HUDEP-2 (cell line): ENCODE data around the gene PNLDC1.

Experiments
- DNase-seq, 76 experiments: peaks; one replicate each; lab custom pipeline; 2025; ENCODE audit not compliant: unreplicated experiment in 76 of 76; lab: John Stamatoyannopoulos, UW

The PNLDC1 gene, protein sequence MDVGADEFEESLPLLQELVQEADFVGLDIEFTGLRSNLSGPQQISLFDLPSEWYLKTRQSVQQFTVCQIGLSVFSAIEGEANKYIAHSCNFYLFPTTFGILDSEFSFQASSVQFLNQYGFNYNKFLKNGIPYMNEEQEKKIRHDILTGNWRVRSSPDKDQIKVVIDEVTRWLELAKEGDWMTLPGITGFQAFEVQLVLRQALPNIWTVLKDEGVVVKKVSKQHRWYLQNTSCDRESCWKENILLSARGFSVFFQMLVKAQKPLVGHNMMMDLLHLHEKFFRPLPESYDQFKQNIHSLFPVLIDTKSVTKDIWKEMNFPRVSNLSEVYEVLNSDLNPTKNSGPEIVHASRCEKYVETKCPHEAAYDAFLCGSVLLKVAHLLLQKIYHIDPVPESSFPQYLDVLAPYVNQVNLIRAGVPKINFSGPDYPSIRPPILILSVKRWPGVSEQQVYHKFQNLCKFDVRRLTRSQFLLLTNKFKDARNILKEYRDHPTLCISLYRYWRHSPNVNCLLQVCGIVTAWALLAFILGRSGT

DNA sequence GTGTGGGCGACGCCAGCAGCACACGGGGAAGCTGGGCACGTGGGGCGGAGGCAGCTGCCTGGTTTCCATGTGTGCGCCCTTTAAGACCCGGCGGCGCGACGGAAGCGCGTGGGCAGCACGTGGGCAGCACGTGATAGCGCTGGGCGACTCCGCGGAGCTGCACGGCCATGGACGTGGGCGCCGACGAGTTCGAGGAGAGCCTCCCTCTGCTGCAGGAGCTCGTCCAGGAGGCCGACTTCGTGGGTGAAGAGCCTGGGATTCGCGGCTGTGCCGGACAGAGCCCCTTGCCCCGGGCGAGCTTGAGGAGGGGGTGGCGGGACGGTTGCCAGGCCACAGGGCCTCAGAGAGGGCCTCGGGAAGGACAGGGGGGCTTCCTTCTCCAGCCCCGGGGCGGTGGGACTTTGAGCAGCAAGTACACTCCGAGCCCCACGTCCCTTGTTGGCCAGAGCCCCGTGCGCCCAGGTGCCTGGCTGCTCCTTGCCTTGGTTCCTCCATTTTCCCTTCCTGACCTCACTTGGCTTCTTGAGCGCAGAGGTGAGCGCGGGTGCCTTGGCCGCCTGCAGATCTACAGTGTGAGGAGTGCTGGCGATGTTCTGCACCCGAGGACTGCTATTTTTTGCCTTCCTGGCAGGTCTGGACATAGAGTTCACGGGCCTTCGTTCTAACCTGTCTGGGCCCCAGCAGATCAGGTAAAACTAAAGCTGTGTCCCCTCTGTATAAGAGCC is at the start of gene PNLDC1:
TSS of gene PNLDC1 (plus strand) at position 136 of the 725 bp plus-strand sequence. CDS start at position 168, 32 bp downstream.
- DNase-seq, result no peak

DNA sequence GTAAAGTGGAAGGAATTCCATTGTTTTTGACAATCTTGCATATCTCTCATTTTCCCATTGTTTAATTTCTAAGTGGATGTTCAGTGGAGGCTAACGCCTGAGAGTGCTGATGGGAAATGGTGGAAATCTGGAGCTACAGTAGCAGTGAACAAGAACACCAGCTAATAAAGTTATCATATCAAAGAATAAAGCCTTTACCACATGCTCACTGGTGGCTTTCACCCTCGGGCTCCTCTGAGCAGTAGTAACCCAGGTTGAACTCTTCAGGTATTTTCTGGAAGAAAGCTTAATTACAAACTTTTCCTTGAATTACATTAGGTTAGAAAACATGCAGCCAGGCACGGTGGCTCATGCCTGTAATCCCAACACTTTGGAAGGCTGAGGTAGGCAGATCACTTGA is 48.6 kb upstream of the PNLDC1 start:
- DNase-seq, result no peak

DNA sequence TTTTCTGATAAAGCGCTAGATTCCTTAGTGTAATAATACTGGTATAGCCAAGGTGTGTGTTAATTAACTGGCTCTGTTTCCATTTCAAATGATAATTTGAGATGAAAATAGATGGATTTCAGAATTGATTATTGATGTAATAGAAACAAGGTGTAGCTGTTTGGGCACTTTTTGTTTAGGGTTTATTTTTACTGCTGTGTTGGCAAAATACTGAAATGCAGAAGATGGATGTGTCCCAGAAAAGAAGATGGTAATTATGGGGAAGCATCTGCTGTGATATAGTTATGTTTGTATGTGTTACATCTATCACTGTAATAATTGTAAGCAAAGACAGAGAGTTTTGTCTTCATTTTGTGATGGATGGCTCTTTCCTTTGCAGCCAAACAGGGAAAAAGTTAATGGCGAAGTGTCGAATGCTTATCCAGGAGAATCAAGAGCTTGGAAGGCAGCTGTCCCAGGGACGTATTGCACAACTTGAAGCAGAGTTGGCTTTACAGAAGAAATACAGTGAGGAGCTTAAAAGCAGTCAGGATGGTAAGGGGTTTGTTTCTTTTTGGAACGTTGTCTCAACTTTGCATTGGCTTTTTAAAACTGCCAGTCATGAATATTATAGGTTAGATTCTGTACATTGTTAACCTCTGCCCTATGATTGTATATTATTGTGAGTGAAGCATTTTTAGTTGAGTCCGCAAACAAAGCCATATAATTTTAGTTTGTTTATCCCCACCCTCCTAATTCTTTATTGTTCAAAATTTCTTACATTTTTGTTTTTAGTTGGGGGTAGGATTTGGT is 46.8 kb upstream of the PNLDC1 start:
- DNase-seq, result no peak

DNA sequence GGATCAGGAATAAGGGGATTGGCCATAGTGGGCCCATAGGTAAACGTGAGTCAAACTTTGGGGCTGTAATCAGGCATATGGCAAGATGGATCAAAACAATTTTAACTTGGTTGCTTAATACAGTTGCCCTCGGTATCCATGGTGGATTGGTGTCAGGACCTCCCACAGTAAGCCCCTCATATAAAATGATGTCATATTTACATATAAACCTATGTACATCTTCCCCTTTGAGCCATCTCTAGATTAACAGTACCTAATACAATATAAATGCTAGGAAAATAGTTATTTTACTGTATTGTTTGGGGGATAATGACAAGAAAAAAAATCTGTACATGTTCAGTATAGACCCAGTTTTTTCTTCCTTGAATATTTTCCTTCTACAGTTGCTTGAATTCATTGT is 45.7 kb upstream of the PNLDC1 start:
- DNase-seq, result no peak

DNA sequence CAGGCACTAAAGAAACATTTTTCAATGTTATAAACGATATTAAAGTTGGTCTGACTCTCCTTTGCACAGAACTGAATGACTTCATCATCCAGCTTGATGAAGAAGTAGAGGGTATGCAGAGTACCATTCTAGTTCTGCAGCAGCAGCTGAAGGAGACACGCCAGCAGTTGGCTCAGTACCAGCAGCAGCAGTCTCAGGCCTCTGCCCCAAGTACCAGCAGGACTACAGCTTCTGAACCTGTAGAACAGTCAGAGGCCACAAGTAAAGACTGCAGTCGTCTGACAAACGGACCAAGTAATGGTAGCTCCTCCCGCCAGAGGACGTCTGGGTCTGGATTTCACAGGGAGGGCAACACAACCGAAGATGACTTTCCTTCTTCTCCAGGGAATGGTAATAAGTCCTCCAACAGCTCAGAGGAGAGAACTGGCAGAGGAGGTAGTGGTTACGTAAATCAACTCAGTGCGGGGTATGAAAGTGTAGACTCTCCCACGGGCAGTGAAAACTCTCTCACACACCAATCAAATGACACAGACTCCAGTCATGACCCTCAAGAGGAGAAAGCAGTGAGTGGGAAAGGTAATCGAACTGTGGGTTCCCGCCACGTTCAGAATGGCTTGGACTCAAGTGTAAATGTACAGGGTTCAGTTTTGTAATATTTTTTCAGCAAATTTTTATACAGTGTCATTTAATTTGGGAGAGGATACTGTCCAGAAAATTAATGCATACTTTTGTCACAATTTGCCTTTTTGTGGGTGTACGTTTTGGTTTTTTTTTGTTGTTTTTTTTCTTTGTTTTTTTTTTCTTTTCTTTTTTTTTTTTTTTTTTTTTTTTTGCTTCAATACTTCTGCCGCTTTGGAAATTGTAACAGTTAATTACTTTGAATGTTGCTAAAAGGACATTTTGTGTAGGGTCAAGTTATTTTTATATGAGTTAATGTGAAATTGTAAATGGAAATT is 44.8 kb upstream of the PNLDC1 start:
- no peak for DNase-seq

DNA sequence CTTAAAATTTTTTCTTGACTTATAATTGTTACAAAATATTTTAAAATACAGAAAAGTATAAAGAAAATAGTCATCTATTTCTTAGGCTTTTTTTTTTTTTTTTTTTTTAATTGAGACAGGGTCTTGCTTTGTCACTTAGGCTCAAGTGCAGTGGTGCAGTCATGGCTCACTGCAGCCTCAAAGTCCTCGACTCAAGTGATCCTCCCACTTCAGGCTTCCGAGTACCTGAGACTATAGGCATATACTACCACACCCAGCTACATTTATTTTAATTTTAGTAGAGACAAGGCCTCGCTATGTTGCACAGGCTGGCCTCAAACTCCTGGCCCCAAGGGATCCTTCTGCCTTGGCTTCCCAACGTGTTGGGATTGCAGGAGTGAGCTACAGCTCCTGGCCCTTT is 43.6 kb upstream of the PNLDC1 start:
- no peak for DNase-seq

DNA sequence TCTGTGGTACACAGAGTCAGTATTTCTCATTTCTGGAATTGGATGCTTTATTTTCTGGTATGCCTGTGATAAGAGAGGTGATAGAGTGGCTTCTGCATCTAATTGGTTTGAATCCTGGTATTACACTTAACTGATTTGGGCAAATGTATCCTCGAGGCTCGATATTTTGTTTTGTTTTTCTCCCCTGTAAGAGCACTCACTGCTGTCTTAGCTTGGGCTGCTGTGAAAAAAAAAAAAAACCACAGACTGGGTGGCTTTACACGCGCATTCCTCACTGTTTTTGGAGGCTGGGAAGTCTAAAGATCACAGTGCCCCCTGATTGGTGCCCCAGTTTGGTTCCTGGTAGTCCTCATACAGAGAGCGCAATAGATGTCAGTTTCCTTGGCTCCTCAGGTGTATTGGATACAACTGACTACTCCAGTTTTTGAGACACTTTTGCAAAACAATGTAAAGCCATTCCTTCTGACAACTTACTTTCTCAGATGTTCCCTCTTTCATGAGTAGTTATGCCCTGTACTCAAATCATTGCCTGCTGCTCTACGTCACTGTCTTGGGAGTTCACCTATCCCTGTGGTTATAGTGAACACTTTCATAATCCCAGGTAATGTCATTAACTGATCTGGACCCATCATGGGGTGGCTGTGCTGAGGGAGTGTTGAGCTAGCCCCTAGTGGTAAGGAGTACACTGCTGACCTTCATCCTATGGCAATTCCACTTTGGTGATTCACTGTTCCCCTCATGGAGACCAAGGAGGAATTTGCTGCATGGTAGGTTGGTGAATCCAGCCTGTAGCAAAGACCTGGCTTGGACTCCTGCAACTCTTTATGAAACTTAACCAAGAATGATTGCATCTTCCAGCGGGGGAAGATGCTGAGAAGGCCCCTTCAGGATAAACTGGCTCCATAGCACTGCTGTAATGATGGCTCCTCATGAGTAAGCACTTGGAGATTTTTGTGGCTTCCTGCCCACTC is 41.8 kb upstream of the PNLDC1 start:
- no peak for DNase-seq

DNA sequence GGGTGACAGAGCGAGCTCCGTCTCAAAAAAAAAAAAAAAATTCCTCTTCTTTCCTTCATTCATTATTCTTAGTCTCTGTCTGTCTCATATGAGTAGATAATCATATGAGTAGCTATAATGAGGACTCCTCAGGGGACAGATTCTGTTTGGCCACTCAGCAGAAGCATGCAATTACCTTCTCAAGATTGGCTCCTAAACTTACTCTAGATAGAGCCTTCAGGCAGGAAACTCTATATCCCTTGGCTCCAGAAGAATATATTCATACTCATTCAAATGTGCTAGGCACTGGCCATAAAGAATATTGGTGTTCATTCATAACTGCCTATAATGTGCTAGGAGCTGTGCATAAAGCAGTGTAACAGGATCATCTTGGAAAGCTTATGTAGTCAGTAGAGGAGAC is 40.4 kb upstream of the PNLDC1 start:
- DNase-seq, result no peak

DNA sequence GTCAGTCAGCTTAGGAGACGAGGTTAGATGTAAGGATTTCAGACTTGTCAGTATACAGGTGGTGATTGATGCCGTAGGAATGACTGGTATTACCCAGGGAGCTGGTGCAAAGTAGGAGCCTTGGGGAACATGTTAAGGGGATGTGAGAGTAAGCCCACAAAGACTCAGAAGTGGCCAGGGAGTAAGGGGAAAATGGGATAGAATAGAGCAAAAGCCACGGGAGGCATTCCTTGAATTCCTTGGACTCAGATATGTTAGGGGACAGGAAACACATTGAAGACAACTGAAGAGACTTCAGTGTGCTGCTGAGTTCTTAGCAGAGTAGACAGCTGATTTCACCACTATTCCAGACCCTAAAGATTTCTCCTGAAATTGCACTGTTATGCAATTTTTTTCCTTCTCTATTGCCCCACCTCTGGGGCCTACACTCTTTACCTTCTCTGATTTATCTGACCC is 39.4 kb upstream of the PNLDC1 start:
- DNase-seq, result no peak

DNA sequence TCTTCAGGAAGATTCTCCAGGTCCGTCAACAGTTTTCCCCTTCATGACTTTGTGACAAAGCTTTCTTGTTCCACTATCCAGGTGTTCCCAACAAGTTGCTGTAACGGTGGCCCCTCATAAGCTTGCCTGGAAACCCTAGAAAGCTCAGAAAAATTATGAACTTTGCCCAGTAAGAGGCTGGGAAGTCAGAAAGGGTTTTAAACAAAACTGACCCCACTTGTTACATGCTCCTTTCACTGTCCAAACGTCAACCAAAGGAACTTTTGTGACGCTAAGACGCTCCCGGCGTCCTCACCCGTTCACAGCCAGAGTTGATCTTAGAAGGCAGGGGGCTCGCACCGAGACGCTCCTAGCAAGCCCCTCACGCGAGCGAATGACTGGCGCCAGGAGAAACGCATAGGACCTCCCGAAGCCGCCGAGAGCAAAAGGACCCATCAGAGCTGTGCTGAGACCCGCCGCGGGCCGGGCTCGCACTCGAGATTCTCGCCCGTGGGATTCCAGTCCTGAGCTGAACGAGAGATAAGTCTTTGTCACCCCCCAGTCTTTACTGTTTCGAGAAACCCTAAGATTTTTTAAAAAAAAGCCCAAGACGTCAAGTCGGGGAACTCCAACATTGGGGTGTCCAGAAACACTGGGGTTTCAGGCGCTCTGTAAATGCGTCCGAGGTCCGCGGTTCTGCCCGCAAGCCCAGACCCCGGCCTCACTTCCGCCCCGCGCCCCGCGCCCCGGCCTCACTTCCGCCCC is 38.8 kb upstream of the PNLDC1 start:
- DNase-seq, result peak in 9 of 76 experiments; percentile 13 to 83 (median 43)

DNA sequence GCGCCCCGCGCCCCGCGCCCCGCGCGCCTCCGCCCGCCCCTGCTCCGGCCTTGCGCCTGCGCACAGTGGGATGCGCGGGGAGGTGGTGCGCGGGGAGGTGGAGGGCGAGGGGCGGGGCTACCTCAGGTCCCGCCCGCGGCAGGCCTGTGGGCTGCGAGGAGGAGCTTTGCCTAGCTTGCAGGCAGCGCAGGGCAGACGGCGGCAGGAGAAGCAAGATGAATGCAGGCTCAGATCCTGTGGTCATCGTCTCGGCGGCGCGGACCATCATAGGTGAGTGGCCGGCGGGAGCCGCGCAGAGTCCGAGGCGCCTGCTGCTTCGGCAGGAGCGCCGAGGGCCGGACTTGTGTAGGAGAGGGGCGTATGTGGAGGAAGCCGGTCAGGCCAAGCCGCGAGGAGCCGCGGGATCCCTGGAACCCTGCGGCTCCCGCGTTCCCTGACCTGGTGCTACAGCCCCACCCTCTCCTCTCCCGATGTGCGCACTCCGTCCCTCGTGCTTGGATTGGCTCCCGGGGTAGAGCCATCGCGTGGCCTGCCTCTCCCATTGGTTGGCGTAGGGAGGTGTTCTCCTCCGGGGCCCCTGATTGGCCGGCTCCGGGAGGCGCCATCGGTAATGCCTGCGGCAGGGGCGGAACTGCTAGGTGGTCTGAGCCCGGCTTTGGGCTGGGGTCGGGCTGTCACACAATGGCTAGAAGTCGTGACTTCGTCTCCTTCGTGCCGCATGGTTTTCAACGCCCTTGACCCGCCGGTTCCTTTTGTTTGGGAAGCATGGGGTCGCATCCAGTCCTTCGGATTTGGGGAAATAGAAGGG is 38.0 kb upstream of the PNLDC1 start, which contains the start of gene ACAT2:
TSS of gene ACAT2 (plus strand) at position 173 of the 808 bp plus-strand sequence. CDS start at position 216, 43 bp downstream.
- peak; percentile 75 to 98 (median 96) for DNase-seq

DNA sequence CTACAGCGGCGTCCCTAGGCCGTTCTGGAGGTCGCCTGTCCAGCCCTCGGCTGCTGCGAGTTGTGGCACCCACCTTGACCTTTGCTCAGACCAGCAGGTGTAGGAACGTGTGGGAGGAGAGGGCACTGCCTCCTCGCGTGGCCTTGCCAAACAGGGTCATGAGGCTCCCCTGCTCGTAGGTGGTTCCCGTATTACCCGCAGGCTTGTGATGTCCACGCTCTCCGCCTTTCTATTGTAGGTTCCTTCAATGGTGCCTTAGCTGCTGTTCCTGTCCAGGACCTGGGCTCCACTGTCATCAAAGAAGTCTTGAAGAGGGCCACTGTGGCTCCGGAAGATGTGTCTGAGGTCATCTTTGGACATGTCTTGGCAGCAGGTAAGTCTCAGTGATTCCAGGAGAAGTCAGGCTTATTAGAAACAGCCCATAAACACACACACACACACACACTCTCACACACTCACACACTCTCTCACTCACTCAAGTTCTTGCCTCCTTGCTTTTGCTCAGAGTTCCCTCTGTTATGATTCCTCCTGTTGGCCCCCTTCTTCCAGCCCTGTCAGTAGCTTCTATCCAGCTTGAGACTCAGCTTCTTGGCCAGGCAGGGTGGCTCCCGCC is 37.3 kb upstream of the PNLDC1 start:
- DNase-seq, result peak in 16 of 76 experiments; percentile 14 to 51 (median 32)

DNA sequence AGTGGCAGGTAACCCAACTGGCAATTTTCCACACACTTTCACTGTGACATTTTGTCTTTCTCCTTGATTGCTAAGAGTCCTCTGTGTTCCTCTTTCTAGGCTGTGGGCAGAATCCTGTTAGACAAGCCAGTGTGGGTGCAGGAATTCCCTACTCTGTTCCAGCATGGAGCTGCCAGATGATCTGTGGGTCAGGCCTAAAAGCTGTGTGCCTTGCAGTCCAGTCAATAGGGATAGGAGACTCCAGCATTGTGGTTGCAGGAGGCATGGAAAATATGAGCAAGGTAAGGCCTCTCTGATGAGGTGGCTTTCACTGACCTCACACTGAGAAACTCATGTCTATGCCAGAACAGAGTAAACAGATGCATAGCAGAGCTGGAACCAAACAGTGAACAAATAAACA is 33.2 kb upstream of the PNLDC1 start:
- DNase-seq, result no peak

DNA sequence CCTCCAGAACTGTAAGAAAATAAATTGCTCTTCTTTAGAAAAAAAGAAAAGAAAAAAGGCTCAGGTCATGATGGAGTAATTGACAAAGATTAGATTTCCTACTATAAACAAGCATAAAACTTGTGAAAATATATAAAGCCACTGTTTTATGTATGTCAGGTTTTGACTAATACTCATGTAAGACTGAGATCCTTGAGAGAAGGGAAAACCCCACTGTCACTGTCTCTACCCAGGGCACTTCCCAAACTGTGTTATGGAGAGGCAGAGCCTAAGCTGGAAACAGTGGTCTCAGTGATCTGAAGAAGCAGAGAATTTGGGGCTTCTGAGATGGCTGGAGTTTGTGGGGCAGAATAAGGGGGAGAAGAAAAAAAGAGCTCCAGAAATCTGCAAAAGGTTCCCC is 30.6 kb upstream of the PNLDC1 start:
- no peak for DNase-seq

DNA sequence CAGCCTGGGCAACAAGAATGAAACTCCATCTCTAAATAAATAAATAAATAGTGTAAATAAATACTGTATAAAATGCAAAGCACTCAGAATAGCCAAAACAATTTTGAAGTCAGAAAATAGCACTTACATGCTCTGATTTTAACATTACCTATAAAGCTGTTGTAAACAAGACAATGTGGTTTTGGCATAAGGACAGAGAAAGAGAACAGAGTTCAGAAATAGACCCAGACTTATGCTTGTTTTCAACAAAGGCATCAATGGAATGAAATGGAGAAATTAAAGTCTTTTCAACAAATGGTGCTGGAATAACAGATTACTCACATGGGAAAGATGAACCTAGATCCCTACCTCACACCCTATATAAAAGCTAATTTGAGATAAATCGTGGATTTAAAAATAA is 27.9 kb upstream of the PNLDC1 start:
- no peak for DNase-seq

DNA sequence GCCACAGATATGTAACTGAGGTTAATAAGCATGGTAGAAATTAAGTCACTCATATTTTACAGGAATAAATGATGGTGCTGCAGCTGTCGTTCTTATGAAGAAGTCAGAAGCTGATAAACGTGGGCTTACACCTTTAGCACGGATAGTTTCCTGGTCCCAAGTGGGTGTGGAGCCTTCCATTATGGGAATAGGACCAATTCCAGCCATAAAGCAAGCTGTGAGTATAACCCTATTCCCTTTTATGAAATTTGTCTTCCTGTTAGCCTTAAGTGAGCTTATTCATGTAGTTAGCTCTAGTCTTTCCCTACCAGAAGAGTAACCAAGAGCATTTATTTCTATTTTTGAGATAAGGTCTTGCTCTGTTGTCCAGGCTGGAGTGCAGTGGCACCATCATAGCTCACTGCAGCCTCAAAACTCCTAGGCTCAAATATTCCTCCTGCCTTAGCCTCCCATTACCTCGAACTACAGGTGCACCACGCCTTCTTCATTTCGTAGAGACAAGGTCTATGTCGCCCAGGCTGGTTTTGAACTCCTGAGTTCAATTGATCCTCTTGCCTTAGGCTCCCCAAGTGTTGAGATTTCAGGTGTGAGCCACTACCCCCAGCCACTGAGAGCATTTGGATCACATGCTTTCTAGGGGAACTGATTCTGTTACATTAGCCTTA is 22.7 kb upstream of the PNLDC1 start:
- DNase-seq, result no peak
